ENCODE results near the gene TRIM31. TPM values are rescaled to one million over a fixed set of nuclear protein-coding genes. Genes with fewer than 3 reads are reported as not detected.

The TRIM31 gene
- total RNA-seq, 4 donors from 2014 or later: not detected

DNA sequence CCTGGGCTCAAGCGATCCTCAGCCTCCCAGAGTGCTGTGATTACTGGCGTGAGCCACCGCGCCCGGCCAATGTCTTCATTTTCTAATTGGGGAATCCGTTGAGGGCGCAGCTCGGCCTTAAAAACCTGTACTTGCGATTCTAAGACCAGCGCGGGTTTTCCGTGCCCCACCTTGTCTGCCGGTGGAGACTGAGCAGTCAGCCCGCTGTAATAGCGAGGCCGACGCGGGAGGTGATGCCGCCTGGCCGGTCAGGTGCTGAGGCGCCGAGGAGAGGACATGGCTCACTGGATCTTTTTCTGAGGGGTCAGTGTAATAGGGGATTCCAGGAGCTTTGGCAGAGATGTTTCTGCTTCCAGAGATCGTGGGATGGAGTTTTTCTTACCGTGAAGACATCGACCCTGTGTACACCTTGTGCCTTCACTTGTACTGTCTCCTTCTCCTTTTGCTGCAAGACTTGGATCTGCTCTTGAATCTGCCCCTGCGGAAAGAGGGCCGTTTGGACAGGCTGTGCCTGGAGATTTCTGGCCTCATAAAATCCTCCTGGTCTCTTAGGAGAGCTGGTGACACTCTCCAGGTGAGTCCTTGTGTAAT, 1.5 kb downstream of the TRIM31 start:
- no peak overlapping the region for H3K4me3 ChIP-seq
- TF ChIP-seq POLR2A (IDR thresholded peaks at IDR 0.05) (no peak), EP300 (IDR thresholded peaks at IDR 0.05) (no peak)
- H3K4me1 ChIP-seq: no peaks in the 10 kb centered on the region
- 42 to 55% methylated on average over 25 to 27 of the region's 27 CpGs for WGBS, 2 donors
- no peak for DNase-seq (ENCODE audit: low spot score in 2 of 2)
- peaks cover 0 to 86% of the 10 kb centered on the region in 2 donors for H3K27me3 ChIP-seq
- H3K36me3 ChIP-seq: no peaks in the 10 kb centered on the region
- H3K27ac ChIP-seq: no peak overlapping the region
- H3K9me3 ChIP-seq: no peaks in the 10 kb centered on the region

DNA sequence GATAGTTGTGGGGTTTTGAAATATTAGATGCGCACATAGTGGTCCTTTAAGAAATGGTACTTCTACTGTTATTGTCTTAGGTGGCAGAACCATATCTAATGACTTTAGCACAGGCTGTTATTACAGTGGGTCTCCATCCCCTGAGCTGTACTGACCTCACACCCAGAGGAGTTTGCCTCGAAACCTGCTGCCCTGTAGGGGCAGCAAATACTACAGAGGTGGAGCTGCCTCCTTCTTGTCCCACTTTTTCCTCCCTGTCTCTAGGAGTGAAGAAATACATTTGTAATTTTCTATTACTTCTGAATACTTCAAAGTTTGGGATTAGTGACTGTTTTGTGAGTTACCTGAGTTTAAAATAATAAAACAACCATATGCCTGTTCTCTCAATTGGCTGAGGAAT, 8.2 kb downstream of the TRIM31 start:
- Histone ChIP-seq H3K4me3 (no peak overlapping the region), H3K27me3 (peaks cover 0 to 59% of the 10 kb centered on the region in 2 donors), H3K4me1 (peaks cover 0 to 37% (median 22%) of the 10 kb centered on the region in 4 donors), H3K27ac (no peak overlapping the region), H3K36me3 (no peaks in the 10 kb centered on the region), H3K9me3 (no peaks in the 10 kb centered on the region)
- no peak for DNase-seq (ENCODE audit: low spot score in 2 of 2)
- no peak for TF ChIP-seq POLR2A (IDR thresholded peaks at IDR 0.05)
- TF ChIP-seq EP300 (IDR thresholded peaks at IDR 0.05): no peak
- TF ChIP-seq, protein P1, sequence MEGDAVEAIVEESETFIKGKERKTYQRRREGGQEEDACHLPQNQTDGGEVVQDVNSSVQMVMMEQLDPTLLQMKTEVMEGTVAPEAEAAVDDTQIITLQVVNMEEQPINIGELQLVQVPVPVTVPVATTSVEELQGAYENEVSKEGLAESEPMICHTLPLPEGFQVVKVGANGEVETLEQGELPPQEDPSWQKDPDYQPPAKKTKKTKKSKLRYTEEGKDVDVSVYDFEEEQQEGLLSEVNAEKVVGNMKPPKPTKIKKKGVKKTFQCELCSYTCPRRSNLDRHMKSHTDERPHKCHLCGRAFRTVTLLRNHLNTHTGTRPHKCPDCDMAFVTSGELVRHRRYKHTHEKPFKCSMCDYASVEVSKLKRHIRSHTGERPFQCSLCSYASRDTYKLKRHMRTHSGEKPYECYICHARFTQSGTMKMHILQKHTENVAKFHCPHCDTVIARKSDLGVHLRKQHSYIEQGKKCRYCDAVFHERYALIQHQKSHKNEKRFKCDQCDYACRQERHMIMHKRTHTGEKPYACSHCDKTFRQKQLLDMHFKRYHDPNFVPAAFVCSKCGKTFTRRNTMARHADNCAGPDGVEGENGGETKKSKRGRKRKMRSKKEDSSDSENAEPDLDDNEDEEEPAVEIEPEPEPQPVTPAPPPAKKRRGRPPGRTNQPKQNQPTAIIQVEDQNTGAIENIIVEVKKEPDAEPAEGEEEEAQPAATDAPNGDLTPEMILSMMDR (IDR thresholded peaks at IDR 0.05): no peak
- 70 to 73% methylated on average over 2 of the region's 2 CpGs for WGBS, 2 donors

DNA sequence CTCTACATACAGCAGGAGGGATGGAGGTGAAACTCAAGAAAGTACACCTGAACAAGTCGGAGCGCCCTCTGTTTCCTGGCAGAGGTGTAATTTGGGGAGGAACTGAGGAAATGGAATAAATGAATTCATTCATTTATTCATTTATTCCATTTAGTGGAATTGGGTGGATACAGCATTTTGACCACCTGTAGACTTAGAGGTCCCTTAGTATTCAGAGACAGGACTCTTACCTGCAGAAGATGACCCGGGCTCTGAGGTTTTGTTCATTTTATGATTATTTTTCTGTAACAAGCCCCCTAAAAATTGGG, 9.1 kb downstream of the TRIM31 start:
- DNase-seq (ENCODE audit: low spot score in 2 of 2): no peak
- Histone ChIP-seq H3K36me3 (no peaks in the 10 kb centered on the region), H3K4me1 (peaks cover 0 to 37% (median 22%) of the 10 kb centered on the region in 4 donors), H3K9me3 (no peaks in the 10 kb centered on the region), H3K4me3 (peak overlapping the region in 2 of 4 donors; percentile 27 to 44), H3K27ac (no peak overlapping the region), H3K27me3 (peaks cover 0 to 59% of the 10 kb centered on the region in 2 donors)
- 37 to 48% methylated on average over 3 of the region's 3 CpGs for WGBS, 2 donors
- TF ChIP-seq POLR2A (IDR thresholded peaks at IDR 0.05) (no peak), EP300 (IDR thresholded peaks at IDR 0.05) (no peak)
- TF ChIP-seq, protein P1 (IDR thresholded peaks at IDR 0.05): no peak

DNA sequence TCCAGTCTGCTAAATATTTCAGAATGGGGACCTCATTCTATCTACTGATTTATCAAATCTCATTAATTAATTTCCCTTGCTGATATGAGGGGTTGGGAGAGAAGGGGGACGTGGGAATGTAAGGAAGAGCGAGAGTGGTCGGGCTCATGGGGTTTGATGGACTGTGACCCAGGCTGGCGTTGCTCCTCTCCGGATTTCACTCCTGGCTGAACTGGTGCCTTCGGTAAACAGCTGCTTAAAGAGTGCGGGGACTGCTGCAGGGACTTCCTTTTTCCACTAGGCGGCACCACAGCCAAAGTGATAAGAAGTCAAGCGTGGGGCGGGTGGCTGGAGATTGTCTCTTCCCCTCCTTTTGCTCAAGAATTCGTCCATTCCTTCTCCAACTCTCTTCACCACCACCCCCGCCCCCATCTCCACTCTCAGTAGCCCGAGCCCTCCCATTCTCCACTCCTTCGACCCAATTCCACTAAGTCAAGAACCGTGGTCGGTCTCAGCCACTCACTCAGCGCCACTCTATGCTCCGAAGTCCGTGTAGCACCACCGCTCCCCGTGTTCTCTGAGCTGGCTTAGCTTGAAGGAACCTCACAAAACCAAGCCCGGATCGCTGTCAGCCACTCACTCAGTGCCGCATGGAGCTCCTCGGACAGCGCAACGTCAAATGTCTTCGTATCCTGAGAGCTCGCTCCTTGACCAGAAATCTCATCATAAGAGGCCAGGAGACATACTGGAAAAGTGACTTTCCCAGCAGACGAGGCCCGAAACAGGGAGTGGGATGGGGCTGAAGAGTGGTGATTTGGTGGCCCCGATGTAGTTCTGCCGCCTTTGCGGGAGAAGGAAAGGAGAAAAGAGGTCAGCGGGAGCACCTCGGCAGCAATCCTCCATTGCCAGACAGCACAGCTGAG, 9.7 kb downstream of the TRIM31 start:
- Histone ChIP-seq H3K9me3 (no peaks in the 10 kb centered on the region), H3K36me3 (no peaks in the 10 kb centered on the region), H3K4me3 (peak overlapping the region; percentile 27 to 44 (median 38)), H3K4me1 (peaks cover 0 to 37% (median 22%) of the 10 kb centered on the region in 4 donors), H3K27me3 (peaks cover 0 to 60% of the 10 kb centered on the region in 2 donors), H3K27ac (peak overlapping the region; percentile 39 to 84 (median 68))
- 5% methylated on average over 36 of the region's 36 CpGs for WGBS, 2 donors
- TF ChIP-seq, protein P1 (IDR thresholded peaks at IDR 0.05): peak; percentile 89 to 95 (median 92)
- peak in 1 of 2 donors; percentile 33 for TF ChIP-seq EP300 (IDR thresholded peaks at IDR 0.05)
- TF ChIP-seq POLR2A (IDR thresholded peaks at IDR 0.05): no peak
- DNase-seq (ENCODE audit: low spot score in 2 of 2): peak; percentile 87 to 96

DNA sequence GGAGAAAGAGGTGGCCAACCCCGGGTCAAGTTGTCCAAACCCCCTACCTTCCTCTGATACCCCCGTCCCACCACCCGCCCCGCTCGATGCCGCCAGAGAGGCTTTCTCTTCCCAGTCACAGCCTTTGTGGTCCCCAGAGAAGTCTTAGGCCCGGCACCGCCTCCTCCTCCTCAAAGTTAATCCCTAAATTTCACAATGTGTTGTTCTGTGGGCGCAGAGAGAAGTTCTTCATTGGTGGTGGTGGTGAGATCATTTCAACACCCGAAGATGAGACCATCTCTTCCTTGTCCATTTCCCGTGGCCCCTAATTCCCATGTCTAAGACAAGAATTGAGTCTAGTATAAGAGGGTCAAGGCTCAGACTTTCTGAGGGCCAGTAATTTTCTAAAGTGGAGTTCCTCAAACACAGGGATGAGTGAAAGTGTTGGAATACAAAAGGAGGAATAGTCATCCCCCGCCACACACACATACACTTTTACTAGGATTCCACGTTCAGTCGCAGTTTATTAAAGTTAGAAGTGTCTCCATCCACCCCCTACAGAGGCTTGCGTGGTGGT, 10.4 kb downstream of the TRIM31 start:
- Histone ChIP-seq H3K27ac (peak overlapping the region; percentile 39 to 84 (median 68)), H3K9me3 (no peaks in the 10 kb centered on the region), H3K4me3 (peak overlapping the region; percentile 22 to 49 (median 38)), H3K27me3 (peaks cover 0 to 60% of the 10 kb centered on the region in 2 donors), H3K36me3 (no peaks in the 10 kb centered on the region), H3K4me1 (peaks cover 0 to 37% (median 22%) of the 10 kb centered on the region in 4 donors)
- 38 to 41% methylated on average over 15 of the region's 15 CpGs for WGBS, 2 donors
- peak; percentile 30 to 43 for DNase-seq (ENCODE audit: low spot score in 2 of 2)
- TF ChIP-seq, protein P1 (IDR thresholded peaks at IDR 0.05): no peak
- TF ChIP-seq EP300 (IDR thresholded peaks at IDR 0.05): no peak
- no peak for TF ChIP-seq POLR2A (IDR thresholded peaks at IDR 0.05)

All from tibial nerve (tissue), 4 donors.